HepG2 (cell line): ENCODE results near the gene UBE2R2. TPM values are rescaled to one million over a fixed set of nuclear protein-coding genes. Genes with fewer than 3 reads are reported as not detected.

Experiments
- ATF7-NPFF ChIP-seq: sonication (generic); formaldehyde crosslinking; IDR thresholded peaks from 2 replicates; pipeline ENCODE4 v1.8.1; 2023; ENCODE audit warnings: mild to moderate bottlenecking, low read depth, missing genetic modification reagents, moderate library complexity
- DNMT1 ChIP-seq: sonication (generic); formaldehyde crosslinking; IDR thresholded peaks from 2 replicates; pipeline ENCODE4 v1.5.1; 2020; ENCODE audit warnings: mild to moderate bottlenecking, missing genetic modification reagents
- DRAP1 ChIP-seq: IDR thresholded peaks from 2 replicates; pipeline ENCODE4 v1.6.1; 2016; ENCODE audit warnings: missing genetic modification reagents, missing compliant biosample characterization
- HHEX ChIP-seq: IDR thresholded peaks from 2 replicates; pipeline ENCODE4 v1.6.1; 2016; ENCODE audit warnings: control low read depth
- JDP2 ChIP-seq: sonication (generic); formaldehyde crosslinking; IDR thresholded peaks from 2 replicates; pipeline ENCODE4 v1.8.1; 2022; ENCODE audit warnings: missing genetic modification reagents, borderline replicate concordance
- MAZ ChIP-seq, 2 experiments: sonication (generic) in 1 of 2; formaldehyde crosslinking in 1 of 2; IDR thresholded peaks; 2 replicates each; pipeline versions ENCODE4 v1.5.0 to v1.6.1; 2012 to 2020; ENCODE audit warnings: low read depth in 2 of 2, mild to moderate bottlenecking in 2 of 2, borderline replicate concordance in 1 of 2, improper control_type of control experiment in 1 of 2, low read length in 1 of 2, missing genetic modification reagents in 1 of 2, moderate library complexity in 1 of 2
- MBD4 ChIP-seq: IDR thresholded peaks from 2 replicates; pipeline ENCODE4 v1.6.1; 2012; ENCODE audit warnings: low read length, inconsistent platforms, borderline replicate concordance
- MXI1 ChIP-seq: IDR thresholded peaks from 3 replicates; pipeline ENCODE4 v1.6.1; 2012; ENCODE audit warnings: low read depth, low read length, inconsistent platforms, borderline replicate concordance
- REPIN1 ChIP-seq: sonication (generic); formaldehyde crosslinking; IDR thresholded peaks from 2 replicates; pipeline ENCODE4 v1.8.0; 2022; ENCODE audit warnings: missing genetic modification reagents, low read depth, mild to moderate bottlenecking, borderline replicate concordance
- SIN3A ChIP-seq: IDR thresholded peaks from 2 replicates; pipeline ENCODE4 v1.6.1; 2011; ENCODE audit warnings: low read depth, mild to moderate bottlenecking, control low read depth, low read length, borderline replicate concordance
- SIX4 ChIP-seq: sonication (generic); formaldehyde crosslinking; IDR thresholded peaks from 2 replicates; pipeline ENCODE4 v1.4.0; 2020; ENCODE audit warnings: missing genetic modification reagents
- SP4 ChIP-seq: sonication (generic); formaldehyde crosslinking; IDR thresholded peaks from 2 replicates; pipeline ENCODE4 v1.8.1; 2023; ENCODE audit warnings: mild to moderate bottlenecking, missing genetic modification reagents
- SPEN ChIP-seq: sonication (generic); formaldehyde crosslinking; IDR thresholded peaks from 2 replicates; pipeline ENCODE4 v1.5.1; 2020; ENCODE audit warnings: low read depth, mild to moderate bottlenecking, missing genetic modification reagents
- ZBTB8A ChIP-seq: sonication (generic); formaldehyde crosslinking; IDR thresholded peaks from 2 replicates; pipeline ENCODE4 v1.4.0; 2020; ENCODE audit warnings: mild to moderate bottlenecking, low read depth, missing genetic modification reagents, borderline replicate concordance
- ZNF414 ChIP-seq: sonication (generic); formaldehyde crosslinking; IDR thresholded peaks from 2 replicates; pipeline ENCODE4 v1.5.0; 2020; ENCODE audit warnings: missing genetic modification reagents
- ZNF589 ChIP-seq: sonication (generic); formaldehyde crosslinking; conservative IDR thresholded peaks from 2 replicates; pipeline ENCODE4 v1.8.0; 2022; ENCODE audit warnings: mild to moderate bottlenecking, moderate library complexity, missing genetic modification reagents
- polyA plus RNA-seq, 8 experiments: library from polyadenylated mRNA; depleted of rRNA in 3 of 8; stranded (reverse) in 7 of 8; unstranded in 1 of 8; fragments of >200 nt; fragmentation: Illumina TruSeq in 4 of 8; extraction: Trizol in 4 of 8; gene quantifications; 2 replicates each; pipeline versions ENCODE4 v1.2.1 to v1.2.3, GENCODE V29; 2011 to 2016; ENCODE audit warnings: low read depth in 4 of 8, missing spikeins in 1 of 8, mixed read lengths in 1 of 8; ENCODE audit not compliant: insufficient read depth in 1 of 8
- total RNA-seq, 5 experiments: library from RNA; depleted of rRNA; stranded (reverse); fragments of >200 nt; fragmentation: Illumina TruSeq; extraction: Trizol; gene quantifications; 2 replicates each; pipeline ENCODE4 v1.2.3, GENCODE V29; 2016; ENCODE audit warnings: low read depth in 1 of 5
- TF ChIP-seq, protein P1 (sequence below): sonication (generic); formaldehyde crosslinking; IDR thresholded peaks from 2 replicates; pipeline ENCODE4 v1.4.0; 2020; ENCODE audit warnings: mild to moderate bottlenecking, missing genetic modification reagents
- TF ChIP-seq, protein P2 (sequence below): sonication (generic); formaldehyde crosslinking; IDR thresholded peaks from 2 replicates; pipeline ENCODE4 v1.4.0; 2020; ENCODE audit warnings: mild to moderate bottlenecking, missing genetic modification reagents

Gene UBE2R2
- total and polyA plus RNA-seq, 2 of the 13 experiments (the other 11 are each of a cell fraction or from before 2014, with no cell fraction given), result 14.8 to 20.9 TPM

GRCh38 chr9:33816327-33817252, at the start of gene UBE2R2 (continued):
- TF ChIP-seq, protein P1, sequence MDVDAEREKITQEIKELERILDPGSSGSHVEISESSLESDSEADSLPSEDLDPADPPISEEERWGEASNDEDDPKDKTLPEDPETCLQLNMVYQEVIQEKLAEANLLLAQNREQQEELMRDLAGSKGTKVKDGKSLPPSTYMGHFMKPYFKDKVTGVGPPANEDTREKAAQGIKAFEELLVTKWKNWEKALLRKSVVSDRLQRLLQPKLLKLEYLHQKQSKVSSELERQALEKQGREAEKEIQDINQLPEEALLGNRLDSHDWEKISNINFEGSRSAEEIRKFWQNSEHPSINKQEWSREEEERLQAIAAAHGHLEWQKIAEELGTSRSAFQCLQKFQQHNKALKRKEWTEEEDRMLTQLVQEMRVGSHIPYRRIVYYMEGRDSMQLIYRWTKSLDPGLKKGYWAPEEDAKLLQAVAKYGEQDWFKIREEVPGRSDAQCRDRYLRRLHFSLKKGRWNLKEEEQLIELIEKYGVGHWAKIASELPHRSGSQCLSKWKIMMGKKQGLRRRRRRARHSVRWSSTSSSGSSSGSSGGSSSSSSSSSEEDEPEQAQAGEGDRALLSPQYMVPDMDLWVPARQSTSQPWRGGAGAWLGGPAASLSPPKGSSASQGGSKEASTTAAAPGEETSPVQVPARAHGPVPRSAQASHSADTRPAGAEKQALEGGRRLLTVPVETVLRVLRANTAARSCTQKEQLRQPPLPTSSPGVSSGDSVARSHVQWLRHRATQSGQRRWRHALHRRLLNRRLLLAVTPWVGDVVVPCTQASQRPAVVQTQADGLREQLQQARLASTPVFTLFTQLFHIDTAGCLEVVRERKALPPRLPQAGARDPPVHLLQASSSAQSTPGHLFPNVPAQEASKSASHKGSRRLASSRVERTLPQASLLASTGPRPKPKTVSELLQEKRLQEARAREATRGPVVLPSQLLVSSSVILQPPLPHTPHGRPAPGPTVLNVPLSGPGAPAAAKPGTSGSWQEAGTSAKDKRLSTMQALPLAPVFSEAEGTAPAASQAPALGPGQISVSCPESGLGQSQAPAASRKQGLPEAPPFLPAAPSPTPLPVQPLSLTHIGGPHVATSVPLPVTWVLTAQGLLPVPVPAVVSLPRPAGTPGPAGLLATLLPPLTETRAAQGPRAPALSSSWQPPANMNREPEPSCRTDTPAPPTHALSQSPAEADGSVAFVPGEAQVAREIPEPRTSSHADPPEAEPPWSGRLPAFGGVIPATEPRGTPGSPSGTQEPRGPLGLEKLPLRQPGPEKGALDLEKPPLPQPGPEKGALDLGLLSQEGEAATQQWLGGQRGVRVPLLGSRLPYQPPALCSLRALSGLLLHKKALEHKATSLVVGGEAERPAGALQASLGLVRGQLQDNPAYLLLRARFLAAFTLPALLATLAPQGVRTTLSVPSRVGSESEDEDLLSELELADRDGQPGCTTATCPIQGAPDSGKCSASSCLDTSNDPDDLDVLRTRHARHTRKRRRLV (CRISPR knock-in tag), result no peak
- TF ChIP-seq SPEN (CRISPR knock-in tag) (peak; percentile 6; the same call in 1 of the 2 replicates), DRAP1 (CRISPR knock-in tag) (peak; percentile 87), MAZ (IDR thresholded peaks at IDR 0.05; ENCODE audit: borderline replicate concordance, low read depth, low read length) (peak; percentile 83), MAZ (CRISPR knock-in tag; IDR thresholded peaks at IDR 0.05; ENCODE audit: low read depth) (peak; percentile 64; the same call in 1 of the 2 replicates), DNMT1 (no peak; the same call in 1 of the 2 replicates), MXI1 (peak; percentile 55; the same call in 1 of the 3 replicates), ATF7-NPFF (CRISPR knock-in tag) (peak; percentile 88), ZNF589 (CRISPR knock-in tag) (peak; percentile 69; the same call in 1 of the 2 replicates), JDP2 (CRISPR knock-in tag) (no peak), SP4 (CRISPR knock-in tag) (peak; percentile 77), ZNF414 (CRISPR knock-in tag) (peak; percentile 24; the same call in 1 of the 2 replicates), HHEX (CRISPR knock-in tag) (no peak), MBD4 (no peak), ZBTB8A (CRISPR knock-in tag) (no peak), REPIN1 (CRISPR knock-in tag) (peak; percentile 56), SIX4 (no peak), SIN3A (no peak)
- TF ChIP-seq, protein P2, sequence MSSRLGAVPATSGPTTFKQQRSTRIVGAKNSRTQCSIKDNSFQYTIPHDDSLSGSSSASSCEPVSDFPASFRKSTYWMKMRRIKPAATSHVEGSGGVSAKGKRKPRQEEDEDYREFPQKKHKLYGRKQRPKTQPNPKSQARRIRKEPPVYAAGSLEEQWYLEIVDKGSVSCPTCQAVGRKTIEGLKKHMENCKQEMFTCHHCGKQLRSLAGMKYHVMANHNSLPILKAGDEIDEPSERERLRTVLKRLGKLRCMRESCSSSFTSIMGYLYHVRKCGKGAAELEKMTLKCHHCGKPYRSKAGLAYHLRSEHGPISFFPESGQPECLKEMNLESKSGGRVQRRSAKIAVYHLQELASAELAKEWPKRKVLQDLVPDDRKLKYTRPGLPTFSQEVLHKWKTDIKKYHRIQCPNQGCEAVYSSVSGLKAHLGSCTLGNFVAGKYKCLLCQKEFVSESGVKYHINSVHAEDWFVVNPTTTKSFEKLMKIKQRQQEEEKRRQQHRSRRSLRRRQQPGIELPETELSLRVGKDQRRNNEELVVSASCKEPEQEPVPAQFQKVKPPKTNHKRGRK (CRISPR knock-in tag), result no peak
